ENCODE data around the gene TBC1D22A.

DNA sequence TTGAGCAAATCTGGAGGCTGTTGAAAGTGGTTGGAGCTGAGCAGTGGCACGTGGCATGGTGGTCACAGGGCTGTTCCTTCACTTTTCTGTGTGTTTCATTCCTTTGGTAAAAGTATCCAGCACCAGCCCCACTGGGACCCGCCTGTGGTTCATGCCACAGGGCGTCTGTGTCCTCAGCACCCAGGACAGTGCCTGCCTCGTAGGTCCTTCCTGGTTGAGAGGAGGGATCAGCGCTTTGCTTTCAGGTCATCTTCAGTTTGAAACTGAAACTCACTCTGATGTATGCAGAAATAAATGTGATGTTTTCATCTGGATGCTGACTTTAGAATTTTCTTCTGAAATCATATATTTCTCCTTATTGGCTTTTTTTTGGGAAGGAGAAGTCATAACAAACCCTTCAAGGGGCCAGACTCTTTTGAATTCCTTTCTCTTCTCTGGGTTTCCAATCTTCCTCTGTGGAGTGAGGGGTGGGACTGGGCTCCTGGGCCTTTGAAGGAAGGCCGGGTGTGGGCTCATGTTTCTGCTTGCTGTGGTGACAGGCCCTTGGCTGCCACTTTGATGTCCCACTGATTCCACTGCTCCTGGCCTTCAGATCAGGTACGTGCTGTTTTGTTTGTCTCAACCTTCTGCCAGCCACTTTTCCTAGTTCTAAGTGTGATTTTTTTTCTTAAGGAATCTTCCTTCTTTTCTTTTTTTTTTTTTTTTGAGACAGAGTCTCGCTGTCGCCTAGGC lies 26.2 kb downstream of the TBC1D22A start:
- TF ChIP-seq, protein P1, sequence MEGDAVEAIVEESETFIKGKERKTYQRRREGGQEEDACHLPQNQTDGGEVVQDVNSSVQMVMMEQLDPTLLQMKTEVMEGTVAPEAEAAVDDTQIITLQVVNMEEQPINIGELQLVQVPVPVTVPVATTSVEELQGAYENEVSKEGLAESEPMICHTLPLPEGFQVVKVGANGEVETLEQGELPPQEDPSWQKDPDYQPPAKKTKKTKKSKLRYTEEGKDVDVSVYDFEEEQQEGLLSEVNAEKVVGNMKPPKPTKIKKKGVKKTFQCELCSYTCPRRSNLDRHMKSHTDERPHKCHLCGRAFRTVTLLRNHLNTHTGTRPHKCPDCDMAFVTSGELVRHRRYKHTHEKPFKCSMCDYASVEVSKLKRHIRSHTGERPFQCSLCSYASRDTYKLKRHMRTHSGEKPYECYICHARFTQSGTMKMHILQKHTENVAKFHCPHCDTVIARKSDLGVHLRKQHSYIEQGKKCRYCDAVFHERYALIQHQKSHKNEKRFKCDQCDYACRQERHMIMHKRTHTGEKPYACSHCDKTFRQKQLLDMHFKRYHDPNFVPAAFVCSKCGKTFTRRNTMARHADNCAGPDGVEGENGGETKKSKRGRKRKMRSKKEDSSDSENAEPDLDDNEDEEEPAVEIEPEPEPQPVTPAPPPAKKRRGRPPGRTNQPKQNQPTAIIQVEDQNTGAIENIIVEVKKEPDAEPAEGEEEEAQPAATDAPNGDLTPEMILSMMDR (IDR thresholded peaks at IDR 0.05): no peak
- TF ChIP-seq POLR2A (IDR thresholded peaks at IDR 0.05): no peak

All from right lobe of liver (tissue), 4 donors.